ENCODE measurements around the gene PDC.

DNA sequence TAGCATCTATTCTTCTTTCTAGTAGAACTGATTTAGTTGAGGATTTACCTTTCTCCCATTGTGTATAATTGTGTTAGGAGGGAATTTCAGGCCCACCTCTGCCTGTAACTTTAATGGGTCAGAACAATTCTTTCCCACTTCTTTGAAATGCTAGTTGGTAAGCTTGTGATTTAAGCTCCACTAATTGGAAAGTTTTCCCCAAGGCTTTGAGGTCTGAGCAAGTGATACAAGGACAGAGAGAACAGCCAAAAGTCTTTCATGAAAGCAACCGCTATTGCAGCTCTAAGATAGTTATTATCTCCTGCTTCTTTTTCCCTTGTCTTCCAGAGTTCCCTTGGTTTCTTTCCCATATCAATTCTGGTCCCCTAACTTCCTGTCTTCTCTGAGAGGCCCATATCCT is 38.7 kb upstream of the PDC start:
- TF ChIP-seq, protein P1, sequence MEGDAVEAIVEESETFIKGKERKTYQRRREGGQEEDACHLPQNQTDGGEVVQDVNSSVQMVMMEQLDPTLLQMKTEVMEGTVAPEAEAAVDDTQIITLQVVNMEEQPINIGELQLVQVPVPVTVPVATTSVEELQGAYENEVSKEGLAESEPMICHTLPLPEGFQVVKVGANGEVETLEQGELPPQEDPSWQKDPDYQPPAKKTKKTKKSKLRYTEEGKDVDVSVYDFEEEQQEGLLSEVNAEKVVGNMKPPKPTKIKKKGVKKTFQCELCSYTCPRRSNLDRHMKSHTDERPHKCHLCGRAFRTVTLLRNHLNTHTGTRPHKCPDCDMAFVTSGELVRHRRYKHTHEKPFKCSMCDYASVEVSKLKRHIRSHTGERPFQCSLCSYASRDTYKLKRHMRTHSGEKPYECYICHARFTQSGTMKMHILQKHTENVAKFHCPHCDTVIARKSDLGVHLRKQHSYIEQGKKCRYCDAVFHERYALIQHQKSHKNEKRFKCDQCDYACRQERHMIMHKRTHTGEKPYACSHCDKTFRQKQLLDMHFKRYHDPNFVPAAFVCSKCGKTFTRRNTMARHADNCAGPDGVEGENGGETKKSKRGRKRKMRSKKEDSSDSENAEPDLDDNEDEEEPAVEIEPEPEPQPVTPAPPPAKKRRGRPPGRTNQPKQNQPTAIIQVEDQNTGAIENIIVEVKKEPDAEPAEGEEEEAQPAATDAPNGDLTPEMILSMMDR (IDR thresholded peaks at IDR 0.05), result no peak
- TF ChIP-seq POLR2A (IDR thresholded peaks at IDR 0.05), result no peak
